Measurements from ENCODE around the gene CCIN. TPM values are rescaled to one million over a fixed set of nuclear protein-coding genes. Genes with fewer than 3 reads are reported as not detected.

Gene CCIN
- total RNA-seq, 1 experiment from 2014 or later, result 0.20 TPM

Other genes starting within 250 kb of the CCIN start
- not detected in 3 replicates for gene OR2S2, start 211.2 kb upstream of the CCIN start, total RNA-seq (2021)
- gene RECK, start 132.5 kb upstream of the CCIN start, total RNA-seq (2021), result 9.9 to 11.2 TPM (median 10.3 TPM) in 3 replicates
- gene GLIPR2, start 32.7 kb upstream of the CCIN start, total RNA-seq (2021), result 3.7 to 6.3 TPM (median 5.3 TPM) in 3 replicates
- 213 to 220 TPM (median 220 TPM) in 3 replicates for gene CLTA, start 21.5 kb downstream of the CCIN start, total RNA-seq (2021)
- 4.6 to 9.0 TPM (median 8.9 TPM) in 3 replicates for gene GNE, start 89.1 kb downstream of the CCIN start, total RNA-seq (2021)
- gene RNF38, start 230.9 kb downstream of the CCIN start, total RNA-seq (2021), result 56.4 to 64.7 TPM (median 59.2 TPM) in 3 replicates